ENCODE data around the gene BAZ1B.
"Not testable (repeated sequence)": the region's sequence is repeated elsewhere in the genome, so short reads cannot be mapped to it uniquely, and the experiment has no call there.

BAZ1B gene

DNA sequence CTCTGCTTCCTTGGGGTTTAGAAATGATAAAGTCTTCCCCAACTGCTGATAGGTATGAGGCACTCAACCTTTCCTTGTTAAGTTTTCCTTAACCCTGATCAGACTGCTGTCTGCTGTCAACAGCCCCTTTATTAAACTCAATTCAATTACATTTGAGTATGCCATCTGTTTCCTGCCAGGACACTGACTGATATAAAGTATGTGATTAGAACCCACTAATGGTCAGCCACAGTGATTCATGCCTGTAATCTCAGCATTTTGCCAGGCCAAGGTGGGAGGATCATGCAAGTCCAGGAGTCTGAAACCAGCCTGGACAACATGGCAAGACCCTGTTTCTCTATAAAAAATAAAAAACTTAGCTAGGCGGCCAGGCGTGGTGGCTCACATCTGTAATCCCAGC lies 18.1 kb downstream of the BAZ1B start:
- DNase-seq, result no peak

DNA sequence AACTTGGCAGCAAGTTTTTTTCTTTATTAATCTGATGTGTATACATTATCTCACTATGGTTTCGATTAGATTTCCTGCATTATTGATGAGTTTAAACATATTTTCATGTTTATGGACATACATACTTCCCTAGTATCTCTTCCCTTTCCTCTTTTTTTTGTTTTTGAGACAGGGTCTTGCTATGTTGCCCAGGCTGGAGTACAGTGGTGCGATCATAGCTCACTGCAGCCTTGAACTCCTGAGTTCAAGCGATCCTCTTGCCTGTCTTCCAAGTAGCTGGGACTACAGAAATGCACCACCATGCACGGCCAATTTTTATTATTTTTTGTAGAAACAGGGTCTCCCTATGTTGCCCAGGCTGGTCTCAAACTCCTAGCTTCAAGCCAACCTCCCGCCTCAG lies 18.9 kb downstream of the BAZ1B start:
- no peak for DNase-seq

DNA sequence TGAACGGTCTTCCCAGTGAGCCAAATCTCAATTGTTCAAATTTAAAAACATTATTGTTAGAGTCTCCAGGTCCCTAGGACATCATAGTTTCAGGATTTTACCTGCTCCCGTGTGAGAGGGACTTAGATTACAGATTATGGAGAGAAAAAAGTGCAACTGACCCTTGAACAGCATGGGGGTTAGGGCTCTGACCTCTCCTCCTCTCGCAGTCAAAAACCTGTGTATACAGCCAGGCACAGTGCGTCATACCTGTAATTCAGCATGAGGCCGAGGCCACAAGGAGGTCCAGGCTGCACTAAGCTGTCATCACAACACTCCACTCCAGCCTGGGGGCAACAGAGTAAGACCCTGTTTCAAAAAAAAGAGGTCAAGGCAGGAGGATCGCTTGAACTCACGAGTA lies 25.5 kb downstream of the BAZ1B start:
- DNase-seq, result no peak

DNA sequence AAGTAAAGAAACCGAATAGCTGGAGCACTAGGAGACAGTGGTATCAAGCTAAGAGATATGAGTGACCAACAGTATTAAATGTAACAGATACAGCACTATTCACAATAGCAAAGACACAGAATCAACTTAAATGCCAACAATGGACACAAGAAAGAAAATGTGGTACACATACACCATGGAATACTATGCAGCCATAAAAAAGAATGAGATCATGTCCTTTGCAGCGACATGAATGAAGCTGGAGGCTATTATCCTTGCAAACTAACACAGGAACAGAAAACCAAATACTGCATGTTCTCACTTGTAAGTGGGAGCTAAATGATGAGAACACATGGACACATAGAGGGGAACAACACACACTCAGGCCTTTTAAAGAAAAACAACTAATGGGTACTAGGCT lies 26.6 kb downstream of the BAZ1B start:
- not testable (repeated sequence) for DNase-seq

- DNase-seq, result no peak
These were observed 32.1 kb downstream of the BAZ1B start for GRCh38 chr7:73489976-73490375.

DNA sequence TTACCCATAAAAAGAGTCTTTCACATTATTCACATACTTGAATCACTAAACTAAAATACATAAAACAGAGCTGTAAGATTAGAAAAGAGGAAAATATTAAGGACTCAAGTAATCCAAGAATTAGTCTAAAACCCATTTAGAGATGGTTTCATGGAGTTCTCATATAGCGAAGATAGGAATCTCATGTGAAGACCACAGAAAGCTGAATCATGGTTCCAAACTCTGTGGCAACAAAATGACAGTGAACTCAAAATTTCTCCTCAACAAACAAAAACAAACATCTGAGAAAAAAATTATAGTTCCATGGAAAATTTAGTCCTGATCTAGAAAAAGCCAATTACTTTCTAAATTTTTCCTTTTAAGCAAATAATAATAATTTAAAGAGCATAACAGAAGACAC lies 34.6 kb downstream of the BAZ1B start:
- no peak for DNase-seq

- no peak for DNase-seq
These were observed 38.9 kb downstream of the BAZ1B start for GRCh38 chr7:73483171-73483570.

GRCh38 chr7:73482746-73483145 lies 39.3 kb downstream of the BAZ1B start:
- DNase-seq, result no peak

DNA sequence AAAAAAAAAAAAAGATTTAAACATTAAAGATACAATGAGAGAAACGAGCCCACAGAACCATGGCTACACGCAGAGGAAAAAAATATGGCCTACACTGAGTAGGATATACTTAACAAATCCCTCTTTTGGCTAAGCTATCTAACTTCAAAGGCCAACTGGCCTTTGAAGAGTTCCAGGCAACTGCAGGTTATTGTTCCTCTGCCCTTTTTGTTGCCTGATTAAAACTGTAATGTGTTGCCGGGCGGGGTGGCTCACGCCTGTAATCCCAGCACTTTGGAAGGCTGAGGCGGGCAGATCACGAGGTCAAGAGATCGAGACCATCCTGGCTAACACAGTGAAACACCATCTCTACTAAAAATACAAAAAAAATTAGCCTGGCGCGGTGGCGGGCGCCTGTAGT lies 40.6 kb downstream of the BAZ1B start:
- DNase-seq, result not testable (repeated sequence)

DNA sequence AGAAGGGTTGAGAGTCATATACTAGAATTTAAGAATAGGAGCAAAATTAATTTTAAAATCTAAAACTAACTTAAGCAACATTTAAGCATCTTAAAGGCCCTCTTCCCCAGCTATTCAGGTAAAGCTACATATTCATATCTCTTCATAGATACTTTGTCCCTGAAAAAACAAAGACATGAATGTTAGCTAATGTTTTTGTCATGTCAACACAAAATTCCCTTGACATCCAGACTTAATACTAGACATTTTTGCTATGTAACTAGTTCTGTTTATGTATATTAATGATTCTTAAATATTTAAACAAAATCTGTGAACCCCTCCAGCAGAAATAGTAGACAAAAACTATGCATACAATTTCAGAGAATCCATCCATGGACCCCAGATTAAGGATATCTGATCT lies 43.5 kb downstream of the BAZ1B start:
- no peak for DNase-seq

DNA sequence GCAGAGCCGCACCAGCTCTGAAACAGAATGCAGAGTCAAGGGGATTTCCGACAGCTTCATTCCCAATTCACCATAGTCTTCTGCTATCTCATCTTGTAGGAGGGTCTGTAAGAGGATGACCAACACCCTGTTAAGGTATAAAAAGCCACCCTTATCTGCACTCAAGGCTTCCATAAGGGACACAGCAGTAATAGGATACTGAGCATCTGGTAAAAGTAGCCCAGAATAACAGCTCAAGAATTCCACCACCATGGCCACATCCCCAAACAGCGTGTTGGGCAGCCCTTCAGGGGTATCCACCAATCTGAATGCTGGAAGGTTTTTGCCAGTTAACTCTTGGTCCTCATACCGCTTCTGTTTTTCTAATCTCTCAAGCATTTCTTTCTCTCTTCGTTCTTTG lies 44.7 kb downstream of the BAZ1B start:
- no peak for DNase-seq

GRCh38 chr7:73470208-73470607 lies 51.9 kb downstream of the BAZ1B start:
- DNase-seq, result no peak

DNA sequence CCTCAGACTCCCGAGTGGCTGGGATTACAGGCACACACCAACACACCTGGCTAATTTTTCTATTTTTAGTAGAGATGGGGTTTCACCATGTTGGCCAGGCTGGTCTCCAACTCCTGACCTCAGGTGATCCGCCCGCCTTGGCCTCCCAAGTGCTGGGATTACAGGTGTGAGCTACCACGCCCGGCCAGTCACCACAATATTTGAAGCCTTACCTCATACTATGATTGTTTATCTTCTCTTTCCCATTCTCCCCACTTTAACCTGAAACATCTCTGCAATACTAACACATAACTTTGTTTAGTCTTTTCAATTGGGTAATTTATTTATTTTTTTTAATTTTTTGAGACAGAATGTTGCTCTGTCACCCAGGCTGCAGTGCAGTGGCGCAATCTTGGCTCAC lies 55.0 kb downstream of the BAZ1B start:
- DNase-seq, result not testable (repeated sequence)

- DNase-seq, result no peak
These were observed 56.0 kb downstream of the BAZ1B start for GRCh38 chr7:73466112-73466511.

DNA sequence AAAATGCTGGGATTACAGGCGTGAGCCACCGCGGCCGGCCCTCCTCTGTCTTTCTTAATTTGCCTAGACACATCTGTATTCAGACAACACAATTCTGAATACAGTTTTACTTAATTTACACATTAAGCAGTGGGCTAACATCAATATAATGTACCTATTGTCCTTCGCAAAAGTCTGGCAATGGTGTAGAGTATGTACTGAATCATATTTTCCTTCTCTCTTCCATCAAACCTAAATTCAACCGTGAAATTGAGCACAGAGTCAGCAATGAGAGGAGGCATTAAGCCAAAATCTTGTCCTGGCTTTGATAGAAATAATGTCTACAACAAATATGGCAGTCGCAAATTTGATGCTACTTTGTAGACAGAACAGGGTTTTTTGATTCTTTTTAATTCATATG lies 58.1 kb downstream of the BAZ1B start:
- DNase-seq, result no peak

DNA sequence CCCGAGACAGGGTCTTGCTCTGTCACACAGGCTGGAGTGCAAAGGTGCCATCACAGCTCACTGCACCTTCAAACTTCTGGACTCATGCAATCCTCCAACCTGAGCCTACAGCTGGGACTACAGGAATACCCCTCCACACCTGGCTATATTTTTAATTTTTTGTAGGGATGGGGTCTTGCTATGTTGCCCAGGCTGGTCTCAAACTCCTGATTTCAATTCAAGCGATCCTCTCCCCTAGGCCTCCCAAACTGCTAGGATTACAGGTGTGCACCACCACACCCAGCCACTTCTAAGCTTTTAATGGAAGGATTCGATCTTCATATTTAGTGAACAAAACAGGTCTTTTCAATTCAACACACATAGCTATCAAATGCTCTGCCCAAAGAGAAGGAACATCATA lies 58.8 kb downstream of the BAZ1B start:
- DNase-seq, result no peak

GRCh38 chr7:73461782-73462285 lies 60.3 kb downstream of the BAZ1B start:
- no peak for DNase-seq

DNA sequence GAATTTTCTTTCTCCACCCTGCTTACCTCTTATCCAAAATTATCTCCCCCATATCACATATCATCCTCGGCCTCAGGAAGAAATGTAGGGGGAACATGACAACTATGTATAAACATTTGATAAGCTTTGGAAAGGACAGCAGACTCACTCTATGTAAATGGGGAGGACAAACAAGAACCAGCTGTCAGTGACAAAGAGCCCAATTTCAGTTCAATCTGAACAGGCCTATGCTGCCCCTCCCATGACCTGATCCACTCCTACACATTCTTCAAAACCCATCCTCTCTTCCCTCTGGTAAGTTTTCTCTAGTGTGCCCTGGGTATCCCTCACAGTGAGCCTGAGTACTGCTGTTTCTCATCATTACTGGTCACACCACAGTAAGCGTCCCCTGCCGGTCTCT lies 67.7 kb downstream of the BAZ1B start:
- DNase-seq, result no peak

- no peak for DNase-seq
These were observed 69.0 kb downstream of the BAZ1B start for GRCh38 chr7:73452999-73453635.

DNA sequence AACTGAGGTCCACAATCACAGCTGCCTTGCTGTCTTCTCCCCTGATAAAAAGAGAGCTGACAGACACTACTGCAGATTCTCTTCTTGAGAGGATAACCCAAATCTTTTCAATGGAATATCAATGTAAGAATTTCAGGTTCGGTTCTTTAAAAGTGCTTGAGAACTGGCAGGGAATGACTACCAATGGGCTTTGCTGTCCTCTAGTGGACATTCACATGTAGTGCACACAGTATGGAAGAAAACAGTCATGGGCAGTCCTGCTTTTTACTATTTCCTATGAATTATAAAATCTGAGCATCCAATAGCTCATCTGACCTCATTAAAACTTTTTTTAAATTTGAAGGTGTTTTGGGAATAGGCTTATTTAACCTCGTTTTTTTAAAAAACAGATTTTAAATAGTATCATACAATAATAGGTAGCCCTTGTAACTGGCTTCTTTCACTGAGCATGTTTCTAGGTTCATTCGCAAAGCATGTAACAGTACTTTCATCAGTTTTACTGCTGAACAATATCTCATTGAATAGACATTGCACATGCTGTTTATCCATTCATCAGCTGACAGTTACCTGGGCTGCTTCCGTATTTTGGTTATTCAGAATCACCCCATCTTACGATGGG lies 70.2 kb downstream of the BAZ1B start:
- DNase-seq, result peak; percentile 39

DNA sequence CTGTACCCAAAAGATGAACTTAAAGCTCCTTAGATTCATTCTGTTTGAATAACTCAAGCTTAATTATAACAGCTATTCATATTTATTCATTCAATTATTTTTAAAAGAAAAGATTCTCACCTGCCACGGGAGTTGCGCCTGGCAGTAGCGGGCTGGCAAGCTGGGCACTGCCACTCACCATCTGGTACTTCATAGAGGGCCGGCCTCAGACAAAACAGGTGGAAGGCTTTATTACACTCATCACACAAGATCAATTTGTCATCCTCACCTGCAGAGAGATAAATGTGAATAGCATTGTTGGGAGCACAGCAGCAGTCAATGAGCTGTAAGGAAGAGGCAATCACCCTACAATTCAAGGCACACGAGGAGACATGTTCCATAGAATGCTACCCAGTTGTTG lies 72.7 kb downstream of the BAZ1B start:
- no peak for DNase-seq

- no peak for DNase-seq
These were observed 73.5 kb downstream of the BAZ1B start for GRCh38 chr7:73448609-73449008.

DNA sequence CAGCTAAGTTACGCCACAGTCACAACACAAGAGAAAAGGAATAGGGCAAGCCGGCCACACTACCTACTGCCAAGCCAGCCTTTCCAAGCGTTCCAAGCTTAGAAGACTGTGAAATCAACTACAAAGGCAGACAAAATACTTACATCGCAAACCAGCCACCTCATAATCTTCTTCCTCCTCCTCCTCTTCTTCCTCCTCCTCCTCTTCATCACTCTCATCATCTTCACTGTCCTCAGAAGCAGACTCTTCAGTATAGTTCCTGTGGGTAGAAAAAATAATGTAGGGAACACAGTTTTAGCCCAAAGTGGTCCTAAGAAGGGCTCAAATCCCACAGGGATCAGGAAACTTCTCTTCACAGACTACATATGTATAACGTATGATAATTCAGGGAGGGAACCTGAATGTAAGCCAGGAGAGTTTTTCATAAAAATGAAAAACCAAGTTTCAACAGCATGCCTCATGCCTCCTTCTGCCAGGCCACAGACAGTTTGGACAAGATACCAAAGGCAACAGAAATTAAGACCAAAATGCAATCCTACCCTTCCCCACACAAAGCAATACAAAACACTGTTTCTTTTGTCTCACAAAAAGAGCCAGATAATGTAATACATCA lies 74.9 kb downstream of the BAZ1B start:
- DNase-seq, result no peak

DNA sequence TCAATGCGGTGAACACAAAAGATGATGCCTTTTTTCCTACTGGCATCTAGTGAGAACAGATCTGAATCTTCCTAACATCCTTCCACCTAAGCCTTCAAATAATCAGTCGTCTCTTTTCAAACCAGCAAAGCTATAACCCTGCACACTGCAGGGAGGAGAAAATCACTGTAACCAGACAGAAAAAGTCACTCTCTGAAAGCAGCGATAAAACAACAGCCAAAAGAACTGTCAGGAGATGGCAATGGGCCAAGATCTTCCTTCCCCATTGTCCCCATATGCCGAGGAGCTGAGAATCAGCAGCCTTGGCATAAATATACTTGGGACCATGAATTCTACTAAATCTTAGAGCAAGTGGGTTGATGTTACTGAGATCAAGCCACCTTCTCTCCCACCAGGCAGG lies 75.4 kb downstream of the BAZ1B start:
- no peak for DNase-seq
